ENCODE data around the gene HSD17B14.

DNA sequence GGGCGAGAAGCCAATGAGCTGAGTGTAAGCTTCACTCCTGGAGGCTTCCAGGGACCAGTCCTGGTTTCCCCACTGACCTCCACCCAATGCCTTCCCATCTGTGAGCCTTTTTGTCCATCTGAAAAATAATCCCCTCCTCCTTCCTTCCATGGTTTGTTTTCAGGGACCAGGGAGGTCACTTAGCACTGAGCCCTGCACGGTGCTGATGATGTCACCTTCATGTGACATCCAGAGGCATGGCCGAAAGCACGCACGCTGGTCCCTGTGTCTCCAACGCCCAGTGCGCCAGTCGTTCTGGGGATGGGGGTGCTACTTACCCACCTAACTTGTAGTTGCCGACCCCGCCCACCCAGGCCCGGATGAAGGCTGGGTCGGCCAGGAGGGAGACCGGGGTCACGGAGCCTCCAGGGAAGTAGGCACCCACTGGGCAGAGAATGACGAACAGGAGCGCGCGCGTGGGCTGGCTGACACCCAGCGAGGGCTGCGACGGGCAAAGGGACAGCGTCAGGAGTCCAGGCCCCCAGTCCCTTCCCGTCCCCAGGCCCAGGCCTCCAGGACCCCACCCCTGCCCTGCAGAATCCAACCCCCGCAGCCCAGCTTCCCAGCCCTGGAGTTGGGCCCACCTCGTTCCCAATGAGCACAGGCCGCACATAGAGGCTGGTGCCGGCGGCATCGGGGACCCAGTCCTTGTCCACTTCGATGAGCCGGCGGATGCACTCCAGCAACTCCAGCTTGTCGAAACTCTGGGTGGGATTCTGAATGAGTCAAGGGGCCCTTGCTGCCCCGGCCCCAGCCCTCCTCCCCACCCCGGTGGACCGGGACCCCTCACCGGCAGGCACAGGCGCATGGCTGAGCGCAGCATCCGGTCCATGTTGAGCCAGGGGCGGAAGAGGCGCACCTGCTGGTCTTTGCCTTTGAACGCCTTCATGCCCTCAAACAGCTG lies 36.7 kb downstream of the HSD17B14 start:
- no peak for TF ChIP-seq GATA3 (IDR thresholded peaks at IDR 0.05; ENCODE audit: low read depth, low read length)
- no peak for TF ChIP-seq GATA2 (IDR thresholded peaks at IDR 0.05; ENCODE audit: low read depth, low read length)
